ENCODE results near the gene DPP7.

The DPP7 gene

GRCh38 chr9:137085920-137086530, 28.5 kb downstream of the DPP7 start:
- DNase-seq = peak; percentile 86

- DNase-seq = no peak
These were observed 30.0 kb downstream of the DPP7 start for GRCh38 chr9:137084526-137084925.

- no peak for DNase-seq
These were observed 31.0 kb downstream of the DPP7 start for GRCh38 chr9:137083394-137084004.

GRCh38 chr9:137082925-137083290, 31.6 kb downstream of the DPP7 start:
- DNase-seq = no peak

- no peak for DNase-seq
These were observed 32.2 kb downstream of the DPP7 start for GRCh38 chr9:137082222-137082924.

- DNase-seq = no peak
These were observed 34.0 kb downstream of the DPP7 start for GRCh38 chr9:137080260-137081122.

GRCh38 chr9:137079401-137079787, 35.1 kb downstream of the DPP7 start:
- DNase-seq = no peak

- DNase-seq = no peak
These were observed 35.7 kb downstream of the DPP7 start for GRCh38 chr9:137078701-137079400.

GRCh38 chr9:137077758-137078693, 36.5 kb downstream of the DPP7 start:
- peak; percentile 79 for DNase-seq

- peak; percentile 85 for DNase-seq
These were observed 37.4 kb downstream of the DPP7 start, which contains the start of gene UAP1L1 for GRCh38 chr9:137077010-137077747. Gene UAP1L1, plus strand, starts transcription at chr9:137077517. Its CDS starts 16 bp downstream, at chr9:137077533.

- DNase-seq = no peak
These were observed 37.9 kb downstream of the DPP7 start for GRCh38 chr9:137076636-137077009.

- DNase-seq = no peak
These were observed 39.2 kb downstream of the DPP7 start for GRCh38 chr9:137075275-137075775.

GRCh38 chr9:137074657-137075274, 39.8 kb downstream of the DPP7 start:
- DNase-seq = no peak

- no peak for DNase-seq
These were observed 40.5 kb downstream of the DPP7 start for GRCh38 chr9:137073992-137074399.

- no peak for DNase-seq
These were observed 43.3 kb downstream of the DPP7 start for GRCh38 chr9:137071282-137071681.

- DNase-seq = no peak
These were observed 43.6 kb downstream of the DPP7 start for GRCh38 chr9:137070906-137071275.

- peak; percentile 90 for DNase-seq
These were observed 44.2 kb downstream of the DPP7 start, which contains the start of gene SAPCD2 for GRCh38 chr9:137070201-137070905. Gene SAPCD2, minus strand, starts transcription at chr9:137070557. Its CDS starts 97 bp downstream, at chr9:137070460.

- DNase-seq = no peak
These were observed 44.9 kb downstream of the DPP7 start for GRCh38 chr9:137069508-137070091.

Data from activated CD8-positive, alpha-beta memory T cell treated with anti-CD3 and anti-CD28 coated beads for 24 hours (primary cell).